ELR (cell line): Measurements from ENCODE around the gene GSTP1.
"Not testable (repeated sequence)": the region's sequence is repeated elsewhere in the genome, so short reads cannot be mapped to it uniquely, and the experiment has no call there.

Experiments used
- DNase-seq: peaks from one replicate; pipeline ENCODE4 v3.0.0-alpha.2; 2015; ENCODE audit warnings: low read depth

Gene GSTP1

GRCh38 chr11:67597458-67597857 is 13.8 kb downstream of the GSTP1 start:
- not testable (repeated sequence) for DNase-seq

GRCh38 chr11:67597963-67598362 is 14.4 kb downstream of the GSTP1 start:
- DNase-seq: not testable (repeated sequence)

- DNase-seq: no peak
Measured at GRCh38 chr11:67599149-67599548, 15.5 kb downstream of the GSTP1 start.

GRCh38 chr11:67600324-67601029 is 16.9 kb downstream of the GSTP1 start:
- no peak for DNase-seq

GRCh38 chr11:67601098-67601497 is 17.5 kb downstream of the GSTP1 start:
- DNase-seq: no peak

GRCh38 chr11:67604119-67604518 is 20.5 kb downstream of the GSTP1 start:
- DNase-seq: not testable (repeated sequence)

DNA sequence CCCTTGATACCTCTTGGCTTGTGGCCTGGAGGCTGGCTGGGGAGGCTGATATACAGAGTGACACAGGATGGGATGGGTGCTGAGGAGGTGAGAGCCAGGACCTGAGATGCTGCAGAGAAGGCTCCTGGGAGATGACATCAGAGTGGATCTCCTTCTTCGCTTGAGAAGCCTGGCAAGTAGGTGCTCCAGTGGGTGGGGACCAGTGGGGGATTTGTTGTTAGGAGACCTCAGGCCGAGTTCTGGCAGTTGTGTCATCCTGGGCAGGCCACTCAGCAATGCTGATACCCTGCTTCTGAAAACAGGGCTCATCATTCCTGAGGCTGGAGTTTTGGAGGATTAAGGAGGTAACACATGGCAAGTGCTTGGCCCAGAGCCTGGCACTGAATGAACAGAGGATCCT is 21.2 kb downstream of the GSTP1 start:
- DNase-seq: no peak

DNA sequence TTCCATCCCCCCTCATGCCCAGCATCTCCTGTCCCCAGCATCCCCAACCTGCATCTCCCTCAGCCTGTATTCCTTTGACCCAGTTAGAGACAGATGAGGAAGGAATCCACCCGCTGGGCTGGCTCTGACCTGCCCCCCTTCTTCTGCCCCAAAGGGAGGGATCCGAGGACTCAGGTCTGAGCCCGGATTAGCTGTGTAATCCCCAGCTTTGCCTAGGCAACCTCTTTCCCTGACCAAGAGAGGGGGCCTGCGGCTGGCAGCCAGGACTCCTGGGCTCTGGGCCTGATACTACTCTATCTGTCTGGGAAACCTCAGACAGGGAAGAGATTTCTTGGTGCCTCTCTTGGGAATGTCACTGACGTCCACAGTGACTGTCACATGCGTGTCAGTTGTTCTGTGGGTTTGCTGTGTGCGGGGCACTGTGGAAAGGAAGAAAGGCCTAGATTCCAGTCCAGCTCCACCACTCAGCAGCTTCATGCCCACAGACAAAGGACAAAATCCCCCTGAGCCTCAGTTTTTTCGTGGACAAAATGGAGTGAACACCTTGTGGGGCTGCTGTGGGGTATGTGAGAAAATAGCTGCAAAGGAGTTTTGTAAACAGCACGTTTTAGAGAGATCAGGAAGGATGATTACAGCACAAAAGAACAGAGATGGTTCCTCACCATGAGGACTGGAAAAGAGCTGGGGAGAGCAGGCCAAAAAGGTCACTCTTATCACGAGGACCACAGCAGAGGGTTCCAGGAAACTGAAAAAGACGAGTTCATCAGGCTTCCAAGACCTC is 21.8 kb downstream of the GSTP1 start:
- no peak for DNase-seq

DNA sequence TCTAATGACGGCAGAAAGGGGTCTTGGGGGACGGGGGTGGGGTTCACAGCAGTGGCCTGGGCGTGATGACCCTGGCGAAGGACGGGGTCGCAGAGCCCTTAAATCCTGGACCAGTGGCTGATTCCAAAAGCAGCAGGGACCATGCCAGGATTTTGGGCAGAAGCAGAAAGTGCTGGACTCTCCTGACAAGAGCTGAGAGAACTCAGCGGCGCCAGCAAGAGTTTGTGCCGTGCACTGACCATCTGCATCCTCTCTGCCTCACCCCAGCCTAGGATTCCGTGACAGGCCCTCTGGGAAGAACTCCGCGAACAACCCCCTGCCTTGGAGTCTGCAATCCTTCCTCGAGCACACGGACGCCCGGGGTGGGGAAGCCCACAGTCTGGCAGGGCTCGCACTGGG is 22.5 kb downstream of the GSTP1 start:
- DNase-seq: peak; percentile 27

- DNase-seq: peak; percentile 94
Measured at GRCh38 chr11:67606492-67607295, 23.1 kb downstream of the GSTP1 start, which contains the start of gene NDUFV1. Gene NDUFV1, plus strand, starts transcription at chr11:67606936. Its CDS starts 69 bp downstream, at chr11:67607005.

DNA sequence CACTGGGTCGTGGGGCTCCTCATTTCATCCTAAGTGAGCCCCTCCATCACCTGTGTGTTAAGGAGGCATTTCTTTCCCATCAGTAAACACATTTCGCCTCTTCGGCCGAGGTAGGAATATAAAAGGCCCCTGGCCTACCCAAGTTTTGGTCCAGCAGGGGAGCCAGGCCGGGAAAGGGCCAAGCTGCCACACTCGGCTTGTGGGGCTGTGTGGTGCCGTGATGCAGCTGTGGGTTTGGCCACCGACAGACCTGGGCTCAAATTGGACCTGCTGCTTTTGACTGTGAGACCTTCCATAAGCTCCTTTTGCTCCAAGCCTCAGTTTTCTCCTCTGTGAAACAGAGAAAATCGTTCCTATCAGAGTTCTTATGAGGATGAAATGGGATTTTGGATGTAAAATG is 23.9 kb downstream of the GSTP1 start:
- DNase-seq: no peak

GRCh38 chr11:67608486-67608885 is 24.9 kb downstream of the GSTP1 start:
- DNase-seq: no peak

DNA sequence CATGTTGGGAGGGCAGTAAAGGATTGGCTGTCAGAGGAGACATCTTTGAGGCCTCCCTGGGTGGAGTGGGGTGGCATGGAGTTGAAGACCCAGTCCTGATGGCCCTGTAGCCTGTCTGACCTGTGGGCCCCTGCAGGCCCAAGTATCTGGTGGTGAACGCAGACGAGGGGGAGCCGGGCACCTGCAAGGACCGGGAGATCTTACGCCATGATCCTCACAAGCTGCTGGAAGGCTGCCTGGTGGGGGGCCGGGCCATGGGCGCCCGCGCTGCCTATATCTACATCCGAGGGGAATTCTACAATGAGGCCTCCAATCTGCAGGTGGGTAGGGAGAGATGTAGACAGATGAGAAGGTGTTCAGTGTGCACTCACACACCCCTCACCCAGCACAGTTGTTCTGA is 25.7 kb downstream of the GSTP1 start:
- no peak for DNase-seq

GRCh38 chr11:67610302-67610868 is 26.8 kb downstream of the GSTP1 start:
- no peak for DNase-seq

- DNase-seq: no peak
Measured at GRCh38 chr11:67611165-67611564, 27.6 kb downstream of the GSTP1 start.

DNA sequence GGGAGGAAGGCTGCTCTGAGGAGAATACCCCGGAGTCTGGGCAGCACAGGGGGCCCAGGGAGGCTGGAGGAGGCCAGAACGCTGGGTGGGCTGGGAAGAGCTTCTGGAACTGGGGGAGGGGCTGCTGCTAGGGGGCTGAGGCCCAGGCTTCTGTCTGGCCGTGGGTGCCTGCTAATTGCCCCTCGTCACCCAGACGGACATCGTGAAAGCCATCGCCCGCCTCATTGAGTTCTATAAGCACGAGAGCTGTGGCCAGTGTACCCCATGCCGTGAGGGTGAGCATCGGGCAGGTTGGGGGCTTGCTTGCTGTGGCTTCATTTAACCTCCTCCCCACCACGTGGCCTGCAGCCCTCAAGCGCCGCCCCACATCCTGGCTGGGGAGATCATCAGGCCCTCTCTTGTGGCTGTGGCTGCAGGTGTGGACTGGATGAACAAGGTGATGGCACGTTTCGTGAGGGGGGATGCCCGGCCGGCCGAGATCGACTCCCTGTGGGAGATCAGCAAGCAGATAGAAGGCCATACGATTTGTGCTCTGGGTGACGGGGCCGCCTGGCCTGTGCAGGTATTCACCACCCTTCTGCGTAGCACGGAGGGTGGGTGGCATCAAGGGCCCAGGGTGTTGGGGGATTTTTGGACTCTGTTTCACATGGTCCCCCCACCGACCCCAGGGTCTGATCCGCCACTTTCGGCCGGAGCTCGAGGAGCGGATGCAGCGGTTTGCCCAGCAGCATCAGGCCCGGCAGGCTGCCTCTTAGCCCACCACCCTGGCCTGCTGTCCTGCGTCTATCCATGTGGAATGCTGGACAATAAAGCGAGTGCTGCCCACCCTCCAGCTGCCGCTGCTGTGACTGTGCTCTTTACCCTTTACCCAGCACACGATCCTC is 28.3 kb downstream of the GSTP1 start:
- DNase-seq: no peak

- no peak for DNase-seq
Measured at GRCh38 chr11:67612751-67613150, 29.1 kb downstream of the GSTP1 start.

DNA sequence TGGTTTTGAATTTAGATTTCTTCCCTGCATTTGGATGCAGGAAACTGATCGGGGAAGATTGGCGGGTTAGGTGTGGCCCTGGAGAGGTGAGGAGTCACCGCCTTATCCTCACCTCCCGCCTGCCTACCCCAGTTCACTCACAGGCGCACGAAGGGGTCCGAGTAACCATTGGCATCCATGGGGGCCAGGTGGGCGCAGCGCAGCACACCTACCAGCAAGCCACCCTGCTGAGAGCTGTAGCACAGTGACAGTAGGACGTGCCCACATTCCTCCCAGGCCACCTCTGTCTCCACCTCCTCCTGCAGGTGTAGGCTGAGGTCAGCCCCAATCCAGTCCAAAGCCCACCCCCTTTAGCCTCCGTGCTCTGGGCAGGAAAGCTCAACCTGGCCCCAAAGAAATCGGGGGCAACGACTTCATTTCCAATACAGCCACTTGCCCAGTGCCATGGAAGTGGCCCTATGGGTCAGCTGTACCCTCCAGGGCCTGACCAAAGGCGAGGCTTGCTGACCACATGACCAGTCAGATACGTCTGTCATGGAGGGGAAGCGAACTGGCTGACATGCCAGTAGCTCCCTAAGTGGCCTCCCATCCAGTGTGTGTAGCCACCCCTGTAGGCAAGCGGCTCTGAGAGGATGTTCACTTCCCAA is 29.8 kb downstream of the GSTP1 start:
- no peak for DNase-seq

GRCh38 chr11:67613960-67614715 is 30.5 kb downstream of the GSTP1 start:
- DNase-seq: peak; percentile 63
